ENCODE data around the gene CGNL1.

DNA sequence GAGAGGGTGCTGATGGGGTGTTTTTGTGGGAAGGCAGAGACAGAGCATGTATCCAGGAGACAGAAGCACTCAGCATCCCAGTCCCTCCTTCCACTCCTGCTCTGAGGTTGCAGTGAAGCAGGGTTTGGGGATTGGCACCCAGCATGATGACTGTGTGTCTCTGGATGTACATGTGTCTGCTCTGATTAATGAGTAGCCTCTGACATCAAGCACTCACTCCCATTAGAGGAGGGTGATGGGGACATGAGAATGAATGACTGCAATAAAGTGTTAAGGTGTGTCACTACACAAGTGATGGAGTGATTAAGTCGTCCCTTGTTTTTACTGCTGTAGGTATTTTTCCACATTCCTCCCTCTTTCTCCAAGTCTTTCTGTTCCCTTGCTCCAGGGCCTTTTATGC is 205.8 kb downstream of the CGNL1 start:
- TF ChIP-seq, protein P1, sequence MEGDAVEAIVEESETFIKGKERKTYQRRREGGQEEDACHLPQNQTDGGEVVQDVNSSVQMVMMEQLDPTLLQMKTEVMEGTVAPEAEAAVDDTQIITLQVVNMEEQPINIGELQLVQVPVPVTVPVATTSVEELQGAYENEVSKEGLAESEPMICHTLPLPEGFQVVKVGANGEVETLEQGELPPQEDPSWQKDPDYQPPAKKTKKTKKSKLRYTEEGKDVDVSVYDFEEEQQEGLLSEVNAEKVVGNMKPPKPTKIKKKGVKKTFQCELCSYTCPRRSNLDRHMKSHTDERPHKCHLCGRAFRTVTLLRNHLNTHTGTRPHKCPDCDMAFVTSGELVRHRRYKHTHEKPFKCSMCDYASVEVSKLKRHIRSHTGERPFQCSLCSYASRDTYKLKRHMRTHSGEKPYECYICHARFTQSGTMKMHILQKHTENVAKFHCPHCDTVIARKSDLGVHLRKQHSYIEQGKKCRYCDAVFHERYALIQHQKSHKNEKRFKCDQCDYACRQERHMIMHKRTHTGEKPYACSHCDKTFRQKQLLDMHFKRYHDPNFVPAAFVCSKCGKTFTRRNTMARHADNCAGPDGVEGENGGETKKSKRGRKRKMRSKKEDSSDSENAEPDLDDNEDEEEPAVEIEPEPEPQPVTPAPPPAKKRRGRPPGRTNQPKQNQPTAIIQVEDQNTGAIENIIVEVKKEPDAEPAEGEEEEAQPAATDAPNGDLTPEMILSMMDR (IDR thresholded peaks at IDR 0.05; ENCODE audit: insufficient read depth, low read depth, low read length), result no peak
- no peak for TF ChIP-seq EZH2 (IDR thresholded peaks at IDR 0.05; ENCODE audit: insufficient read depth, low read length)

Measured in astrocyte (in vitro differentiated cells and primary cell).